Gastroesophageal sphincter (tissue), 3 donors: ENCODE measurements around the gene FAM53B.

Source experiments
- EP300 ChIP-seq: sonication (generic); formaldehyde crosslinking; IDR thresholded peaks from one replicate; pipeline ENCODE4 v1.6.1; 2017; ENCODE audit warnings: antibody characterized with exemption, mild to moderate bottlenecking
- POLR2A ChIP-seq, 2 donors: fragments of 450-650 bp; IDR thresholded peaks; one replicate each; pipeline ENCODE4 v1.6.1; 2017; ENCODE audit warnings: antibody characterized with exemption in 2 of 2, mild to moderate bottlenecking in 2 of 2, moderate library complexity in 1 of 2
- POLR2AphosphoS5 ChIP-seq: sonication (generic); formaldehyde crosslinking; IDR thresholded peaks from one replicate; pipeline ENCODE4 v1.6.1; 2017; ENCODE audit warnings: antibody characterized with exemption
- TF ChIP-seq, protein P1 (sequence below), 4 experiments: fragments of 200-600 bp in 2 of 4; fragments of 450-650 bp in 2 of 4; sonication (generic) in 1 of 4; IDR thresholded peaks; one replicate each; pipeline ENCODE4 v1.5.1; 2017 to 2019; ENCODE audit warnings: antibody characterized with exemption in 4 of 4, mild to moderate bottlenecking in 2 of 4, moderate library complexity in 2 of 4

DNA sequence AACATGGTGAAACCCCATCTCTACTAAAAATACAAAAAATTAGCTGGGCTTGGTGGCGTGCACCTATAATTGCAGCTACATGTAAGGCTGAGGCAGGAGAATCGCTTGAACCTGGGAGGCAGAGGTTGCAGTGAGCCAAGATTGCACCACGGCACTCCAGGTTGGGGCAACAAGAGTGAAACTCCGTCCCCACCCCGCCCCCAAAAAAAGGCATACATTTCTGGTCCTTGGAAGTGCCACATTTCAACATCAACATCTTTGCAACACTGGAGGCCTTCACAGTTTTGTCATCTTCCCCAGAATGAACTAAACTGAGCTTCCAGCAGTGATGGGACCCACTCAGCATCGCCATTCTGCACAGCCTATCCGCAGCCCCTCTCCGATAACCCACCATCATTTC lies 36.6 kb downstream of the FAM53B start:
- TF ChIP-seq, protein P1, sequence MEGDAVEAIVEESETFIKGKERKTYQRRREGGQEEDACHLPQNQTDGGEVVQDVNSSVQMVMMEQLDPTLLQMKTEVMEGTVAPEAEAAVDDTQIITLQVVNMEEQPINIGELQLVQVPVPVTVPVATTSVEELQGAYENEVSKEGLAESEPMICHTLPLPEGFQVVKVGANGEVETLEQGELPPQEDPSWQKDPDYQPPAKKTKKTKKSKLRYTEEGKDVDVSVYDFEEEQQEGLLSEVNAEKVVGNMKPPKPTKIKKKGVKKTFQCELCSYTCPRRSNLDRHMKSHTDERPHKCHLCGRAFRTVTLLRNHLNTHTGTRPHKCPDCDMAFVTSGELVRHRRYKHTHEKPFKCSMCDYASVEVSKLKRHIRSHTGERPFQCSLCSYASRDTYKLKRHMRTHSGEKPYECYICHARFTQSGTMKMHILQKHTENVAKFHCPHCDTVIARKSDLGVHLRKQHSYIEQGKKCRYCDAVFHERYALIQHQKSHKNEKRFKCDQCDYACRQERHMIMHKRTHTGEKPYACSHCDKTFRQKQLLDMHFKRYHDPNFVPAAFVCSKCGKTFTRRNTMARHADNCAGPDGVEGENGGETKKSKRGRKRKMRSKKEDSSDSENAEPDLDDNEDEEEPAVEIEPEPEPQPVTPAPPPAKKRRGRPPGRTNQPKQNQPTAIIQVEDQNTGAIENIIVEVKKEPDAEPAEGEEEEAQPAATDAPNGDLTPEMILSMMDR (IDR thresholded peaks at IDR 0.05), result no peak
- TF ChIP-seq EP300 (no peak), POLR2A (IDR thresholded peaks at IDR 0.05) (no peak), POLR2AphosphoS5 (no peak)
